Measurements from ENCODE around the gene NCEH1. TPM values are rescaled to one million over a fixed set of nuclear protein-coding genes. Genes with fewer than 3 reads are reported as not detected.

The NCEH1 gene
- total RNA-seq, 2 donors from 2014 or later: 14.1 to 16.5 TPM

- H3K27me3 ChIP-seq (ENCODE audit: control insufficient read depth, insufficient read depth, low read length, poor library complexity, severe bottlenecking): no peaks in the 10 kb centered on the region
- Mint-ChIP-seq H3K9me3 (no peaks in the 10 kb centered on the region), H3K4me3 (no peak overlapping the region), H3K36me3 (ENCODE audit: low read depth) (no peaks in the 10 kb centered on the region), H3K27ac (no peak overlapping the region), H3K27me3 (ENCODE audit: insufficient read depth) (no peaks in the 10 kb centered on the region), H3K4me1 (no peaks in the 10 kb centered on the region)
- no peak overlapping the region for H3K9ac ChIP-seq (ENCODE audit: extremely low read depth, low read length, poor library complexity, severe bottlenecking)
- no peak overlapping the region for H3K4me3 ChIP-seq (ENCODE audit: low read length)
- H3K36me3 ChIP-seq (ENCODE audit: control insufficient read depth, insufficient read depth, low read length): no peaks in the 10 kb centered on the region
- H3K9me3 ChIP-seq (ENCODE audit: control insufficient read depth, low read length): no peaks in the 10 kb centered on the region
- no peak overlapping the region for H3K27ac ChIP-seq (ENCODE audit: low read depth, low read length)
- no peak for DNase-seq
- H3K4me1 ChIP-seq (ENCODE audit: control insufficient read depth, insufficient read depth, low read length): no peaks in the 10 kb centered on the region
- TF ChIP-seq CTCF (conservative IDR thresholded peaks at IDR 0.05): no peak
- 90% methylated on average over 4 of the region's 4 CpGs for WGBS, 2 experiments (ENCODE audit: insufficient coverage in 1 of 2, insufficient read length in 1 of 2)
These were observed 22.3 kb downstream of the NCEH1 start for GRCh38 chr3:172688588-172688987.

GRCh38 chr3:172687501-172687900, 23.4 kb downstream of the NCEH1 start:
- H3K9me3 ChIP-seq (ENCODE audit: control insufficient read depth, low read length): no peaks in the 10 kb centered on the region
- no peak overlapping the region for H3K9ac ChIP-seq (ENCODE audit: extremely low read depth, low read length, poor library complexity, severe bottlenecking)
- no peak overlapping the region for H3K27ac ChIP-seq (ENCODE audit: low read depth, low read length)
- no peak overlapping the region for H3K4me3 ChIP-seq (ENCODE audit: low read length)
- H3K27ac Mint-ChIP-seq: no peak overlapping the region
- 92 to 100% methylated on average over 1 to 3 of the region's 3 CpGs for WGBS, 2 experiments (ENCODE audit: insufficient coverage in 1 of 2, insufficient read length in 1 of 2)
- no peak for DNase-seq
- no peaks in the 10 kb centered on the region for H3K27me3 ChIP-seq (ENCODE audit: control insufficient read depth, insufficient read depth, low read length, poor library complexity, severe bottlenecking)
- H3K4me1 Mint-ChIP-seq: no peaks in the 10 kb centered on the region
- TF ChIP-seq CTCF (conservative IDR thresholded peaks at IDR 0.05): no peak
- no peaks in the 10 kb centered on the region for H3K4me1 ChIP-seq (ENCODE audit: control insufficient read depth, insufficient read depth, low read length)
- H3K27me3 Mint-ChIP-seq (ENCODE audit: insufficient read depth): no peaks in the 10 kb centered on the region
- H3K36me3 ChIP-seq (ENCODE audit: control insufficient read depth, insufficient read depth, low read length): no peaks in the 10 kb centered on the region
- H3K36me3 Mint-ChIP-seq (ENCODE audit: low read depth): no peaks in the 10 kb centered on the region
- no peak overlapping the region for H3K4me3 Mint-ChIP-seq
- H3K9me3 Mint-ChIP-seq: no peaks in the 10 kb centered on the region

GRCh38 chr3:172685331-172686214, 25.3 kb downstream of the NCEH1 start:
- H3K27me3 ChIP-seq (ENCODE audit: control insufficient read depth, insufficient read depth, low read length, poor library complexity, severe bottlenecking): no peaks in the 10 kb centered on the region
- Mint-ChIP-seq H3K9me3 (no peaks in the 10 kb centered on the region), H3K27me3 (ENCODE audit: insufficient read depth) (no peaks in the 10 kb centered on the region), H3K4me1 (no peaks in the 10 kb centered on the region), H3K4me3 (no peak overlapping the region), H3K27ac (no peak overlapping the region), H3K36me3 (ENCODE audit: low read depth) (peaks cover under 1% of the 10 kb centered on the region)
- H3K4me1 ChIP-seq (ENCODE audit: control insufficient read depth, insufficient read depth, low read length): no peaks in the 10 kb centered on the region
- no peak for DNase-seq
- H3K9ac ChIP-seq (ENCODE audit: extremely low read depth, low read length, poor library complexity, severe bottlenecking): no peak overlapping the region
- WGBS, 2 experiments (ENCODE audit: insufficient coverage in 1 of 2, insufficient read length in 1 of 2): 88% methylated on average over 5 to 7 of the region's 7 CpGs
- no peak for TF ChIP-seq CTCF (conservative IDR thresholded peaks at IDR 0.05)
- no peak overlapping the region for H3K4me3 ChIP-seq (ENCODE audit: low read length)
- no peaks in the 10 kb centered on the region for H3K36me3 ChIP-seq (ENCODE audit: control insufficient read depth, insufficient read depth, low read length)
- no peaks in the 10 kb centered on the region for H3K9me3 ChIP-seq (ENCODE audit: control insufficient read depth, low read length)
- no peak overlapping the region for H3K27ac ChIP-seq (ENCODE audit: low read depth, low read length)

Measured in endodermal cell (in vitro differentiated cells).